ENCODE data around the gene MCHR2. TPM values are rescaled to one million over a fixed set of nuclear protein-coding genes. Genes with fewer than 3 reads are reported as not detected.

Gene MCHR2
- total RNA-seq, 1 donor from 2014 or later = not detected

DNA sequence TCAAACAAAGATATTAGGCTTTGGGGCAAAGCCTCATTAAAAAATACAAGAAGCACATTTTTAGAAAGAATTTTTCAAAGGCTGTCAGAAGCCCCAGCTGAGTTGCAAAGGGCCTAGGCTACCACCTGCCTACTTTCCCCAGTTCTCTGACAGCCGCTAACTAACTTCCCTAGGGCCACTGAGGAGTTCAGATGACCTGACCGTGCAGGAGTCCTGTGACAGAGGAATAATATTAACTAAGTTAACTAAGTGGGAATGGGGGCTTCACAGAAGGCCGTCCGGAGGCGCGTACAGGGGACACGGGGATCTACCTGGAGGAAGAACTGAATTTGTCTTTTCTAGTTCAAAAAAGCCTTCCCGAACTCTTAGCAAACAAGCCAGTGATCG is 884 bp downstream of the MCHR2 start:
- Histone ChIP-seq H3K4me1 (ENCODE audit: insufficient read depth, low read length) (no peaks in the 10 kb centered on the region), H3K9me3 (ENCODE audit: insufficient read depth, low read depth, low read length) (no peaks in the 10 kb centered on the region), H3K27me3 (ENCODE audit: insufficient read depth, low read length) (peaks cover 30% of the 10 kb centered on the region), H3K27ac (ENCODE audit: low read depth, low read length) (no peak overlapping the region), H3K9ac (ENCODE audit: low read length) (no peak overlapping the region), H2AFZ (ENCODE audit: low read depth, low read length) (peak overlapping the region; percentile 11), H4K20me1 (ENCODE audit: insufficient read depth, low read length) (no peaks in the 10 kb centered on the region), H3K79me2 (ENCODE audit: insufficient read depth, low read length) (no peaks in the 10 kb centered on the region), H3K4me3 (ENCODE audit: insufficient read depth, low read depth, low read length) (no peak overlapping the region), H3K4me2 (ENCODE audit: low read length) (peak overlapping the region; percentile 81), H3K36me3 (ENCODE audit: insufficient read depth, low read length) (no peaks in the 10 kb centered on the region)
- TF ChIP-seq EZH2 (IDR thresholded peaks at IDR 0.05; ENCODE audit: insufficient read depth, low read length) (no peak), CTCF (IDR thresholded peaks at IDR 0.05; ENCODE audit: insufficient read depth, low read depth, low read length) (no peak)
- H3K36me3 Mint-ChIP-seq (ENCODE audit: low read depth, unreplicated experiment) = no peaks in the 10 kb centered on the region
- DNase-seq (ENCODE audit: low read depth) (no peak), FAIRE-seq (no peak)
- peak overlapping the region; percentile 82 for H3K4me3 Mint-ChIP-seq (ENCODE audit: unreplicated experiment)
- no peak overlapping the region for H3K27ac Mint-ChIP-seq (ENCODE audit: unreplicated experiment)
- H3K4me1 Mint-ChIP-seq (ENCODE audit: low read depth, unreplicated experiment) = peaks cover 4% of the 10 kb centered on the region
- peaks cover 41% of the 10 kb centered on the region for H3K27me3 Mint-ChIP-seq (ENCODE audit: low read depth, unreplicated experiment)
- H3K9me3 Mint-ChIP-seq (ENCODE audit: unreplicated experiment) = no peaks in the 10 kb centered on the region

- TF ChIP-seq CTCF (IDR thresholded peaks at IDR 0.05; ENCODE audit: insufficient read depth, low read depth, low read length) (no peak), EZH2 (IDR thresholded peaks at IDR 0.05; ENCODE audit: insufficient read depth, low read length) (no peak)
- H4K20me1 ChIP-seq (ENCODE audit: insufficient read depth, low read length) = no peaks in the 10 kb centered on the region
- H3K9me3 ChIP-seq (ENCODE audit: insufficient read depth, low read depth, low read length) = no peaks in the 10 kb centered on the region
- H2AFZ ChIP-seq (ENCODE audit: low read depth, low read length) = no peak overlapping the region
- no peak overlapping the region for H3K27ac ChIP-seq (ENCODE audit: low read depth, low read length)
- Mint-ChIP-seq H3K27me3 (ENCODE audit: low read depth, unreplicated experiment) (peaks cover 41% of the 10 kb centered on the region), H3K4me3 (ENCODE audit: unreplicated experiment) (no peak overlapping the region), H3K36me3 (ENCODE audit: low read depth, unreplicated experiment) (no peaks in the 10 kb centered on the region), H3K4me1 (ENCODE audit: low read depth, unreplicated experiment) (peaks cover 4% of the 10 kb centered on the region), H3K9me3 (ENCODE audit: unreplicated experiment) (no peaks in the 10 kb centered on the region), H3K27ac (ENCODE audit: unreplicated experiment) (no peak overlapping the region)
- no peak overlapping the region for H3K9ac ChIP-seq (ENCODE audit: low read length)
- peaks cover 30% of the 10 kb centered on the region for H3K27me3 ChIP-seq (ENCODE audit: insufficient read depth, low read length)
- H3K4me3 ChIP-seq (ENCODE audit: insufficient read depth, low read depth, low read length) = no peak overlapping the region
- H3K79me2 ChIP-seq (ENCODE audit: insufficient read depth, low read length) = no peaks in the 10 kb centered on the region
- no peak for DNase-seq (ENCODE audit: low read depth)
- H3K36me3 ChIP-seq (ENCODE audit: insufficient read depth, low read length) = no peaks in the 10 kb centered on the region
- no peak overlapping the region for H3K4me2 ChIP-seq (ENCODE audit: low read length)
- no peak for FAIRE-seq
- no peaks in the 10 kb centered on the region for H3K4me1 ChIP-seq (ENCODE audit: insufficient read depth, low read length)
These were observed 2.1 kb downstream of the MCHR2 start for GRCh38 chr6:99991955-99992354.

- Mint-ChIP-seq H3K4me1 (ENCODE audit: low read depth, unreplicated experiment) (no peaks in the 10 kb centered on the region), H3K36me3 (ENCODE audit: low read depth, unreplicated experiment) (no peaks in the 10 kb centered on the region), H3K27ac (ENCODE audit: unreplicated experiment) (no peak overlapping the region), H3K4me3 (ENCODE audit: unreplicated experiment) (no peak overlapping the region), H3K9me3 (ENCODE audit: unreplicated experiment) (peaks cover 2% of the 10 kb centered on the region), H3K27me3 (ENCODE audit: low read depth, unreplicated experiment) (no peaks in the 10 kb centered on the region)
- Histone ChIP-seq H3K9ac (ENCODE audit: low read length) (no peak overlapping the region), H3K27ac (ENCODE audit: low read depth, low read length) (no peak overlapping the region), H2AFZ (ENCODE audit: low read depth, low read length) (no peak overlapping the region), H3K9me3 (ENCODE audit: insufficient read depth, low read depth, low read length) (no peaks in the 10 kb centered on the region), H4K20me1 (ENCODE audit: insufficient read depth, low read length) (no peaks in the 10 kb centered on the region), H3K27me3 (ENCODE audit: insufficient read depth, low read length) (no peaks in the 10 kb centered on the region), H3K4me1 (ENCODE audit: insufficient read depth, low read length) (no peaks in the 10 kb centered on the region), H3K4me2 (ENCODE audit: low read length) (no peak overlapping the region), H3K36me3 (ENCODE audit: insufficient read depth, low read length) (no peaks in the 10 kb centered on the region), H3K4me3 (ENCODE audit: insufficient read depth, low read depth, low read length) (no peak overlapping the region), H3K79me2 (ENCODE audit: insufficient read depth, low read length) (no peaks in the 10 kb centered on the region)
- DNase-seq (ENCODE audit: low read depth) (no peak), FAIRE-seq (no peak)
- TF ChIP-seq EZH2 (IDR thresholded peaks at IDR 0.05; ENCODE audit: insufficient read depth, low read length) (no peak), CTCF (IDR thresholded peaks at IDR 0.05; ENCODE audit: insufficient read depth, low read depth, low read length) (no peak)
These were observed 13.3 kb downstream of the MCHR2 start for GRCh38 chr6:99980741-99981140.

All from astrocyte (in vitro differentiated cells and primary cell).